Measurements from ENCODE around the gene LUZP1. TPM values are rescaled to one million over a fixed set of nuclear protein-coding genes. Genes with fewer than 3 reads are reported as not detected.

The LUZP1 gene
- total RNA-seq, result 10.8 and 13.0 TPM in 2 replicates

DNA sequence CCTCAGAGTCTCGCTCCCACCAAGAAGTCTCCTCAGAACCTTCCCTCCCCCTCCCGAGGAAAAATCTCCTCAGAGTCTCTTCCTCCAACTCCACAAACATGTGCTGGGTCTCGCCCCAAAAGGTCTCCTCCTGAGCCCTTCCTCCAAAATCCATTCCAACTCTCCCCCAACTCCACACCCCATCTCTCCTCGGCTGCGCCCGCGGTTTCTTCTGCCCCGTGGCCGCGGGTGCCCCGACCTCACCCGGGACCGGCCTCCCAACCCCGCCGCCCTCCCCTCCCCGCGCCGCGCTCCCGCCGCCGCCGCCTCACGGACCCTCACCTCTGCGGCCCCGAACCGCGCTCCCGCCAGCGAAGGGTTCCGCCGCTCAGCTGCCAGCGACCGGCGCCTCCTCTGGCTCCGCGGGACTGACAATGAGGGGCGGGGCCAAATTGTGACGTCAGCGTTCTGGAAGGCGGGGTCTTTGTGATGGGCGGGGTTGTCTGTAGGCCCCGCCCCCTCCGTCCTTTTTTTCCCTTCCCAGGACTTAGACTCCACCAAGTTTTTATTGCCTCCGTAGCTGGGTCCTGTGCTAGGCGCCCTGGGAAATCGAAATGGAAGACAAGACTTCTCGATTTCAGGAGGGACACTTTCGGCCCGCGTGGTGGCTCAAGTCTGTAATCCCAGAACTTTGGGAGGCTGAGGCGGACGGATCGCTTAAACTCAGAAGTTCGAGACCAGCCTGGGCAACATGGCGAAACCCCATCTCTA is at the start of gene LUZP1:
LUZP1 (minus strand) TSS at position 412 of the 750 bp plus-strand sequence.
- ChIA-PET CTCF (interaction anchor here (0.8 to 1.0 kb wide), 2 partner anchors 15 to 69 kb away, joined by 3 to 5 read pairs; no protein-coding TSS in a partner anchor), POLR2A (interaction anchor here (0.6 to 3.7 kb wide), 5 partner anchors 9 to 443 kb away, joined by 3 to 25 read pairs (median 3); no protein-coding TSS in a partner anchor)
- DNase-seq, result peak; percentile 80
- peak; percentile 84 for ATAC-seq (ENCODE audit: low read depth)
- intact Hi-C loops (cut with micrococcal nuclease), result loop anchor here (1.0 to 5.0 kb wide), 5 partner anchors 9 to 1386 kb away; partner anchors contain the start of genes KDM1A and USP48
- peaks cover 2% of the 10 kb centered on the region for H3K36me3 Mint-ChIP-seq (ENCODE audit: low read depth)
- no peaks in the 10 kb centered on the region for H3K27me3 Mint-ChIP-seq
- H3K27ac Mint-ChIP-seq, result peak within 1 kb of the TSS; percentile 80
- peak within 1 kb of the TSS; percentile 95 for H3K4me3 Mint-ChIP-seq
- no peaks in the 10 kb centered on the region for H3K9me3 Mint-ChIP-seq
- TF ChIP-seq, protein P1, sequence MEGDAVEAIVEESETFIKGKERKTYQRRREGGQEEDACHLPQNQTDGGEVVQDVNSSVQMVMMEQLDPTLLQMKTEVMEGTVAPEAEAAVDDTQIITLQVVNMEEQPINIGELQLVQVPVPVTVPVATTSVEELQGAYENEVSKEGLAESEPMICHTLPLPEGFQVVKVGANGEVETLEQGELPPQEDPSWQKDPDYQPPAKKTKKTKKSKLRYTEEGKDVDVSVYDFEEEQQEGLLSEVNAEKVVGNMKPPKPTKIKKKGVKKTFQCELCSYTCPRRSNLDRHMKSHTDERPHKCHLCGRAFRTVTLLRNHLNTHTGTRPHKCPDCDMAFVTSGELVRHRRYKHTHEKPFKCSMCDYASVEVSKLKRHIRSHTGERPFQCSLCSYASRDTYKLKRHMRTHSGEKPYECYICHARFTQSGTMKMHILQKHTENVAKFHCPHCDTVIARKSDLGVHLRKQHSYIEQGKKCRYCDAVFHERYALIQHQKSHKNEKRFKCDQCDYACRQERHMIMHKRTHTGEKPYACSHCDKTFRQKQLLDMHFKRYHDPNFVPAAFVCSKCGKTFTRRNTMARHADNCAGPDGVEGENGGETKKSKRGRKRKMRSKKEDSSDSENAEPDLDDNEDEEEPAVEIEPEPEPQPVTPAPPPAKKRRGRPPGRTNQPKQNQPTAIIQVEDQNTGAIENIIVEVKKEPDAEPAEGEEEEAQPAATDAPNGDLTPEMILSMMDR (IDR thresholded peaks at IDR 0.05), result no peak
- H3K4me1 Mint-ChIP-seq, result peaks cover 23% of the 10 kb centered on the region

DNA sequence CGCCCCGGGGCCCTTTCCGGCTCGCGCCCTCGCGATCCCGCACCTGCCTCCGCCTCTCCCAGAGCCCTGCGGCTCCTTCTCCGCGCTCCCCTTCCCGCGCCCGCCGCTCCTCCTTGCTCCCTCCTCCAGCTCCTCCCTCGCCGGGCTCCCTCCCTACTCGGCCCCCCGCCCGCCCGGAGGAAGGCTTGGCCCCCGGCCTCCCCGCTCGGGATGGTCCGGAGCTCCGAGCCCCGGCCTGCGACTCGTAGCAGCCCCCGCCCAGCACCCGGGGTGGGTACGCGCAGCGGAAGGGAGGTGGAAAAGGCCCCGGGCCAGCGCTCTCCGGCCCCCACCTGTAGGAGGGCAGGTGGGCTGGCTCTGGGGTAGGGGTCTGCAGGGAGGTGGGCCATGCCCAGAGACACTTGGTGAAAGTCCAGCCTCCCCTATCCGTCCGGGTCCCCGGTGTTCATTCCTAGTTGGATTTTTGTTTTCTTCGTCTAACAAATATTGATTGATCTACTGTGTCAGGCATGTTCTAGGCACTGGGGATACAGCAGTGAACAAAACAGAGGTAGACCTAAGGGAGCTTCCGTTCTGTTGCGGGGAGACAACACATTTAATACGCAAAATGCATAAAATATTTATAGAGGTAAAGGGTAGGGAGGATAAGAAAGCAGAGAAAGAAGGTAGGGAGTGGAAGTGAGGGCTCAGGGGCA is 48.9 kb upstream of the LUZP1 start, which contains the start of gene HTR1D:
HTR1D (minus strand) TSS at position 82 of the 695 bp plus-strand sequence. CDS start 23,283 bp downstream, outside the sequence.
- POLR2A ChIA-PET, result no interaction called here
- CTCF ChIA-PET, result interaction anchor here (0.5 to 1.0 kb wide), 2 partner anchors 93 to 265 kb away, joined by 3 read pairs; no protein-coding TSS in a partner anchor
- H3K9me3 Mint-ChIP-seq, result no peaks in the 10 kb centered on the region
- peak within 1 kb of the TSS; percentile 44 for H3K4me3 Mint-ChIP-seq
- intact Hi-C loops (cut with micrococcal nuclease), result loop anchor here (2.0 to 10.0 kb wide), 2 partner anchors 321 to 447 kb away; no protein-coding TSS in a partner anchor
- H3K4me1 Mint-ChIP-seq, result peaks cover 6% of the 10 kb centered on the region
- peak; percentile 23 for DNase-seq
- H3K36me3 Mint-ChIP-seq (ENCODE audit: low read depth), result no peaks in the 10 kb centered on the region
- H3K27ac Mint-ChIP-seq, result no peak within 1 kb of the TSS
- TF ChIP-seq, protein P1 (IDR thresholded peaks at IDR 0.05), result no peak
- peaks cover 60% of the 10 kb centered on the region for H3K27me3 Mint-ChIP-seq
- no peak for ATAC-seq (ENCODE audit: low read depth)

DNA sequence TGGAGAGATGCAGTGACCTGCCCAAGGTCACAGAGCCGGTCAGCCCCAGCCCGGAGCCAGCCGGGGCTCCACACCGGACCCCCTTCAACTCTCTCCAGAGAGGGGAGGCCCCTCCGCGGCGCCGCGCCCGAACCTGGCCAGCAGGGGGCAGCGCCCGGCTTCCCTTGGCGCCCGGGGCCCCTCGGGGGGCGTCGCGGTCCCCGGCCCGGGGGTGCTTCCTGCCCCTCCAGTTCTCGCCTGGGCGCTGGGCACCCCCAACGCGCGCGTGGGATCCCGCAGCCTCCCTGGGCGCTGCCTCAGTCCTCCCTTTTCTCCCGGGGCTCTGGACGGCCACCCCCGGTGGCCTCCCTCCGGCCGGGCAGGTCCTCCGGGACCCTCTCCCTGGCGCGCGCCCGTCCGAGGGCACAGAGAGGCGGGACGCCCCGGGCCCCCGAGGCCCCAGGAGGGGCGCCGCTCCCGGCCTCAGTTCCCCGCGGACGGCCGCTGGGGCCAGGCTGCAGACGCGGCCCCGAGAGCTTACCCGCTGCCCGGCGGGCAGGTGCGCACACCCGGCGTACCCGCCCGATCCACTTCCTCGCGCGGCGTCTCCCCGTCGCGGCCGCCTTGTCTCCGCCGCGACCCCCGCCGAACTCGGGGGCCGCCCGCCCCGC is 48.2 kb upstream of the LUZP1 start:
- intact Hi-C loops (cut with micrococcal nuclease), result loop anchor here (1.0 to 10.0 kb wide), 3 partner anchors 187 to 448 kb away; no protein-coding TSS in a partner anchor

DNA sequence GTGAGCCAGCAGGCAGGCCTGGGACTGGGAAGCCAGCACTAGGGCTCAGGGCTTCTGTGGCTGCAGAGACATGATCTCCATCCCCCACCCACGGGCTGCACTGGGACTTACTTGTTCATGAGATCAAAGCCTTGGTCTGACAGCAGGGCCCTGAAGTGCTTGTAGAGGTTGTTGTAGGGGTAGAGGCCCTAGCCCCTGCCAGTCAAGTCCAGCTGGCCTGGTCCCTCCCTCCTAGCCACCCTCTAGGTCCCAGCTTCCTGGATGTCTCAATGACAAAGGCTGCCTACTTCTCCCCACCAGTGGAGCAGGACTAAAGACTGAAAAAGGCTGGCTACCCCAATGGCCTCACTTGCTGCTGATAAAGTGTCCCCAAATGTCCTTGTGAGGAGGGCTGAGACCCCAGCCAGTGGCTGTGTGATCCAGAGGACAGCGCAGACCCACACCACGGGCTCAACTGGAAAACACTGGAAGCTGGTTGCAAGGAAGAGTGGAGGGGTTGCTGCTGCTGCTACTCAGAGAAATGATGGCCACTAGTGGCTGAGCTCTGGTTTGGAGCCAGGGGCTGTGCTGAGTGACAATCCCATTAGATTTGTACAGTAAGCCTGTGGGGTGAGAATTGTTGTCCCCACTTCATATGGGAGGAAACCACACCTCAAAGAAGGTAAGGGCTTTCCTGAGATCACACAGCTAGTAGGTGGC is 47.2 kb upstream of the LUZP1 start:
- TF ChIP-seq, protein P1 (IDR thresholded peaks at IDR 0.05), result no peak
- H3K27me3 Mint-ChIP-seq, result peaks cover 66% of the 10 kb centered on the region
- intact Hi-C loops (cut with micrococcal nuclease), result loop anchor here (1.0 to 10.0 kb wide), 3 partner anchors 188 to 449 kb away; no protein-coding TSS in a partner anchor
- CTCF ChIA-PET, result interaction anchor here (0.6 to 0.9 kb wide), 2 partner anchors 30 to 116 kb away, joined by 3 to 4 read pairs; no protein-coding TSS in a partner anchor
- no peak for DNase-seq
- no peaks in the 10 kb centered on the region for H3K36me3 Mint-ChIP-seq (ENCODE audit: low read depth)
- no peak for ATAC-seq (ENCODE audit: low read depth)
- peaks cover 6% of the 10 kb centered on the region for H3K4me1 Mint-ChIP-seq
- no peak overlapping the region for H3K27ac Mint-ChIP-seq
- H3K9me3 Mint-ChIP-seq, result no peaks in the 10 kb centered on the region
- POLR2A ChIA-PET, result no interaction called here
- peak overlapping the region; percentile 19 for H3K4me3 Mint-ChIP-seq

More for the DNA sequence above, 48.2 kb upstream of the LUZP1 start:
- peaks cover 6% of the 10 kb centered on the region for H3K4me1 Mint-ChIP-seq
- no peak overlapping the region for H3K27ac Mint-ChIP-seq
- POLR2A ChIA-PET, result no interaction called here
- H3K27me3 Mint-ChIP-seq, result peaks cover 66% of the 10 kb centered on the region
- CTCF ChIA-PET, result interaction anchor here (0.9 kb wide), 1 partner anchor 117 kb away, joined by 3 read pairs; no protein-coding TSS in a partner anchor
- no peak overlapping the region for H3K4me3 Mint-ChIP-seq
- H3K36me3 Mint-ChIP-seq (ENCODE audit: low read depth), result no peaks in the 10 kb centered on the region
- TF ChIP-seq, protein P1 (IDR thresholded peaks at IDR 0.05), result no peak
- ATAC-seq (ENCODE audit: low read depth), result peak; percentile 21
- no peaks in the 10 kb centered on the region for H3K9me3 Mint-ChIP-seq
- peak; percentile 41 for DNase-seq
